Measurements from ENCODE around the gene SCUBE3. TPM values are rescaled to one million over a fixed set of nuclear protein-coding genes. Genes with fewer than 3 reads are reported as not detected.
A peak's percentile ranks its signal among the peaks of the same experiment; 100 is the strongest.

Gene SCUBE3
- total and polyA plus RNA-seq, 2 of the 4 experiments (the other 2 are of a cell fraction) = 19.9 to 45.5 TPM

- Histone ChIP-seq H2BK120ac (ENCODE audit: low read depth, low read length) (no peak overlapping the region), H4K8ac (ENCODE audit: low read depth in 2 of 2, low read length in 2 of 2) (no peak overlapping the region), H2BK5ac (ENCODE audit: low read depth, low read length, poor library complexity, severe bottlenecking) (no peak overlapping the region), H3K23ac (ENCODE audit: low read depth, low read length) (peak overlapping the region; percentile 16; the same call in 1 of the 2 replicates), H3K14ac (replicated peaks; ENCODE audit: low read depth, low read length) (no peak overlapping the region), H4K5ac (ENCODE audit: low read depth, low read length) (no peak overlapping the region), H2BK15ac (ENCODE audit: low read depth, low read length) (no peak overlapping the region), H3K36me3 (ENCODE audit: control insufficient read depth, insufficient read depth, low read length) (no peaks in the 10 kb centered on the region), H3K79me1 (ENCODE audit: low read depth in 1 of 2, low read length in 2 of 2) (no peaks in the 10 kb centered on the region), H4K91ac (ENCODE audit: insufficient read depth, low read depth, low read length) (no peak overlapping the region; the same call in 1 of the 2 replicates), H3K4me2 (ENCODE audit: low read depth, low read length) (no peak overlapping the region), H3K18ac (ENCODE audit: low read depth, low read length) (no peak overlapping the region), H3K9me1 (ENCODE audit: insufficient read depth, low read length) (peaks cover 2% of the 10 kb centered on the region; the same call in 1 of the 2 replicates), H2AFZ (replicated peaks; ENCODE audit: low read length, poor library complexity) (no peak overlapping the region), H3K4ac (ENCODE audit: low read depth, low read length) (no peak overlapping the region), H3K4me3 (ENCODE audit: insufficient read depth, low read depth, low read length) (no peak overlapping the region), H3K4me1 (ENCODE audit: control insufficient read depth, insufficient read depth, low read length) (peaks cover 5% of the 10 kb centered on the region), H2AK5ac (ENCODE audit: low read depth, low read length) (no peak overlapping the region), H3K9ac (ENCODE audit: low read depth, low read length) (no peak overlapping the region), H3K56ac (ENCODE audit: extremely low read depth, insufficient read depth, low read length) (no peak overlapping the region), H2BK20ac (ENCODE audit: low read depth, low read length) (no peak overlapping the region), H4K20me1 (ENCODE audit: insufficient read depth, low read length) (no peaks in the 10 kb centered on the region), H3K9me3 (ENCODE audit: control insufficient read depth, insufficient read depth, low read length) (no peaks in the 10 kb centered on the region), H2AK9ac (replicated peaks; ENCODE audit: low read depth, low read length, poor library complexity) (no peak overlapping the region), H3K27ac (ENCODE audit: insufficient read depth, low read length) (no peak overlapping the region), H3K27me3 (ENCODE audit: control insufficient read depth, insufficient read depth, low read length) (no peaks in the 10 kb centered on the region)
- POLR2A ChIA-PET (ENCODE audit: unreplicated experiment) = no interaction called here
- CTCF ChIA-PET = no interaction called here
- in situ Hi-C loops (cut with MboI; ENCODE audit: low sequenced_read_pairs) = loop anchor here (5.0 to 10.0 kb wide), 2 partner anchors 53 to 215 kb away; no protein-coding TSS in a partner anchor
- dilution Hi-C loops (cut with HindIII; ENCODE audit: low sequenced_read_pairs, unreplicated experiment) = no loop called here
- intact Hi-C loops (cut with micrococcal nuclease) = loop anchor here (5.0 kb wide), 1 partner anchor 33 kb away; no protein-coding TSS in a partner anchor
- no TSS peak for BruUV-seq (replicated peaks)
- no peak for ATAC-seq (ENCODE audit: low read depth)
- no peak for DNase-seq
- 86% methylated on average over 1 of the region's 2 CpGs; no CpG with 5 or more reads in 1 of the 2 experiments for WGBS, 2 experiments (ENCODE audit: extremely low coverage in 2 of 2, insufficient read length in 1 of 2)
- no peak for TF ChIP-seq NFE2L2 (IDR thresholded peaks at IDR 0.05; ENCODE audit: low read depth, low read length)
- TF ChIP-seq POLR2A (IDR thresholded peaks at IDR 0.05; ENCODE audit: low read depth, low read length) = no peak
Observed at GRCh38 chr6:35199866-35200265, 13.9 kb upstream of the SCUBE3 start.

All from IMR-90 (cell line).